ENCODE measurements around the gene TPRG1L.

The TPRG1L gene

DNA sequence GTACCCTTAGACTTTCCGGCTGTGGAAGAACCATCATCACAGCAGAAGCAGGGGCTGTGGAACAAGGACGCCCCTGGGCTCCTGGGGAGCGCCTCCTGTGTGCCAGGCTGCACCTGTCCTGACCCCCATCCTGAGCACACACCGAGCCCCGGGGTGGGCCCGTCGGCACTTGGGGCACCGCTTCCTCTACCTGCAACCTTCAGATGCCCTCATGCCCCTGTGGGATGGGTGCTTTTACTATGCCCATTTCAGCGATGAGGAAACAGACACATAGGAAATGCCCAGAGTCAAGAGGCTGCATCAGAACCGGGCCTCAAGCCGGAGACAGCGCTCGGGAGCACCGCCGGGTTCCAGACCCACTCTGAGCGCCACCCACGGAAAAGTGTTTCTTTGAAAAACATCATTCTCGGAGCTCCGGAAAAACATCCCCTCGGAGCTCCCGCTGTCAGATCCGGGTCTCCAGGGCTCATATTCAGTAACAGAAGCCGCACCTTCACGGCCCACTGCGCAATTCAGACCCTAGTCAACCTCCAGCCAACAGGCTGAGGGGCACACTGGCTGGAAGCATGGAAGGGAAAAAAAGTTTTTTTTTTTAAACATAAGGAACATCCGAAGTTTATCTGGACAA lies 8.0 kb downstream of the TPRG1L start:
- no peaks in the 10 kb centered on the region for H3K27me3 ChIP-seq (ENCODE audit: control insufficient read depth in 1 of 2, insufficient read depth in 2 of 2, low read length in 2 of 2)
- no peak overlapping the region for H3K27ac ChIP-seq (ENCODE audit: low read depth, low read length)
- H3K9me3 ChIP-seq (ENCODE audit: low read length), result no peaks in the 10 kb centered on the region
- H3K4me3 ChIP-seq (ENCODE audit: low read depth in 1 of 2, low read length in 2 of 2), result no peak overlapping the region
- H3K4me1 ChIP-seq (ENCODE audit: insufficient read depth, low read length), result no peaks in the 10 kb centered on the region
- H3K9ac ChIP-seq (ENCODE audit: low read length), result no peak overlapping the region
- peaks cover 86% of the 10 kb centered on the region for H3K36me3 ChIP-seq (ENCODE audit: insufficient read depth, low read length)

DNA sequence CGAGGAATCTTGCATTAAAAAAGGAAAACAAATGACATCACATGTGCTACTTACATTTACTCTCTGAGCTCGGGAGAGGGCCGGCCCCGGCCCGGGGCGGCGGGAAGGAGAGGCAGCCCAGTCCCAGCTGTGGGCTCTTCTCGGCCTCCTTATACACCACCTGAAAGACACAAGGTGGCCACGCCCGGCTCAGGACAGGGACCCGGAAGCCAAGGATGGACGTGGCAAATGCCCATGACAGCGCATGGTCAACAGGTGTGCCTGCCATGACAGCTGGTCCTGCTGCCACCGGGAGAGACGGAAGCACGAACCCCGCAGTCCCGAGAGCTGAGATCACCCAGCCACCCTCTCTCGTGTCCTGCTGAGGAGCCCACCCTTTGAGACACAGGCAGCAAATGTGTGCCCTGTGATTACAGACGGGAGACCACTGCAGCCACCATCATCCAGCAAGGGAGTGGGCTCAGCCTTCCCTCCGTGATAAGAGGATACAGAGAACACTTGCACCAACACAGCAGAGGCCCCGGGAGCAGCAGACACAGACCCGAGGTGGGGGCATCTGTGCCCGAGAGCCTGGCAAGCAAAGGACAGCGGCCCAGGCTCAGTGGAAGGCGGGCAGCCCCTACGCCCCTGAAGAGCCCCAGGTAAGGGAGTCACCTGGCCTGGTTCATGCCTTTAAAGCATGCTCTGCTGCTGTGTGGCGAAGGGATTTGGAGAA lies 8.7 kb downstream of the TPRG1L start:
- no peak overlapping the region for H3K9ac ChIP-seq (ENCODE audit: low read length)
- H3K4me1 ChIP-seq (ENCODE audit: insufficient read depth, low read length), result no peaks in the 10 kb centered on the region
- H3K27me3 ChIP-seq (ENCODE audit: control insufficient read depth in 1 of 2, insufficient read depth in 2 of 2, low read length in 2 of 2), result no peaks in the 10 kb centered on the region
- peaks cover 86% of the 10 kb centered on the region for H3K36me3 ChIP-seq (ENCODE audit: insufficient read depth, low read length)
- no peak overlapping the region for H3K27ac ChIP-seq (ENCODE audit: low read depth, low read length)
- H3K9me3 ChIP-seq (ENCODE audit: low read length), result no peaks in the 10 kb centered on the region
- H3K4me3 ChIP-seq (ENCODE audit: low read depth in 1 of 2, low read length in 2 of 2), result no peak overlapping the region

DNA sequence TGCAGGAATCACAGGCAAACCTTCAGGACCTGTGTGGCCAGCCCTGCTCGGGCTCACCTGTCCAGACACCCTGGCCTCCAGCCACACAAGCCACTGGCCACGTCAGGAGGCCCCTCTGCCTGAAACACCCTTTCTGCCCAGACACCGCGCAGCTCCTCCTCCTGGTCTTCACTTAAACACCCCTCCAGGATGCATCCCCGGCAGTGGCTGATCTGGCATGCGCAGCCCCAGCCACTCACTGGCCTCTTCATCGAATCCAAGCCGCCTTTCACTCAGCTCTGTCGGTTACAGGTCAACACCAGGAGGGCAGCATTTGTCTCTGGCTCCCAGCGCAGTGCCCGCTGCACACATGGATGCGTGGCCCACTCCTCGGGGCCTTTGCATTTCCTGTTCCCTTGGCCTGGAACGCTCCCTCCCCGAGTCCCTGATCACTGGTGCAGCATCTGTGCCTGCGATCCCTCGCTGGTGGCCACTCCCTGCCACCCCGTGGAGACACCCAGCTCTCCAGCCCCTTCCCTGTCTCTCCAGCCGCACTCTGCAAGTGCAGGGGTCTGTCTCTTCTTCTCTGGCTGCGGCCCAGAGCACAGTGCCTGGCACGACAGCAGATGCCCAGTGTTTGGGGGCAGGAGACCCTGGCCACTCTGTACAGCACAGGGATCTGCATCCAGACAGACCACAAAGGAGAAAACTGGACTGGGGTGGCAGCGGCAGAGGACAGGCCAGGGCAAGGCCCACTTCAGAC lies 9.4 kb downstream of the TPRG1L start:
- H3K27ac ChIP-seq (ENCODE audit: low read depth, low read length), result no peak overlapping the region
- no peaks in the 10 kb centered on the region for H3K4me1 ChIP-seq (ENCODE audit: insufficient read depth, low read length)
- H3K36me3 ChIP-seq (ENCODE audit: insufficient read depth, low read length), result peaks cover 81% of the 10 kb centered on the region
- H3K9me3 ChIP-seq (ENCODE audit: low read length), result no peaks in the 10 kb centered on the region
- H3K9ac ChIP-seq (ENCODE audit: low read length), result no peak overlapping the region
- H3K27me3 ChIP-seq (ENCODE audit: control insufficient read depth in 1 of 2, insufficient read depth in 2 of 2, low read length in 2 of 2), result no peaks in the 10 kb centered on the region
- no peak overlapping the region for H3K4me3 ChIP-seq (ENCODE audit: low read depth in 1 of 2, low read length in 2 of 2)

DNA sequence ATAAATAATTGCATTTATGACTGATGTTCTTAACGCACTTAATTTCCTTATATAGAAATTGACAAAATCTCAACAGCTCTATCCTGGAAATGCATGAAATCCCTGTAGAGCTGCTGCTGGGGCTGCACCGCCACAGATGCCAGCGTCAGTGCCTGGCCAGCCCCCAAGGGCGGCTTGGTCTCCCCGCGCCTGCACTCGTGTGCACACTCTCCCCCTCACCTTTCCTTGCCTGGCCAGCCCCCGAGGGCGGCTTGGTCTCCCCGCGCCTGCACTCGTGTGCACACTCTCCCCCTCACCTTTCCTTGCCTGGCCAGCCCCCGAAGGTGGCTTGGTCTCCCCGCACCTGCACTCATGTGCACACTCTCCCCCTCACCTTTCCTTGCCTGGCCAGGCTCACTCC lies 11.3 kb downstream of the TPRG1L start:
- Histone ChIP-seq H3K36me3 (ENCODE audit: insufficient read depth, low read length) (peaks cover 68% of the 10 kb centered on the region), H3K4me3 (ENCODE audit: low read depth in 1 of 2, low read length in 2 of 2) (no peak overlapping the region), H3K9ac (ENCODE audit: low read length) (no peak overlapping the region), H3K4me1 (ENCODE audit: insufficient read depth, low read length) (no peaks in the 10 kb centered on the region), H3K9me3 (ENCODE audit: low read length) (no peaks in the 10 kb centered on the region), H3K27me3 (ENCODE audit: control insufficient read depth in 1 of 2, insufficient read depth in 2 of 2, low read length in 2 of 2) (no peaks in the 10 kb centered on the region), H3K27ac (ENCODE audit: low read depth, low read length) (no peak overlapping the region)

DNA sequence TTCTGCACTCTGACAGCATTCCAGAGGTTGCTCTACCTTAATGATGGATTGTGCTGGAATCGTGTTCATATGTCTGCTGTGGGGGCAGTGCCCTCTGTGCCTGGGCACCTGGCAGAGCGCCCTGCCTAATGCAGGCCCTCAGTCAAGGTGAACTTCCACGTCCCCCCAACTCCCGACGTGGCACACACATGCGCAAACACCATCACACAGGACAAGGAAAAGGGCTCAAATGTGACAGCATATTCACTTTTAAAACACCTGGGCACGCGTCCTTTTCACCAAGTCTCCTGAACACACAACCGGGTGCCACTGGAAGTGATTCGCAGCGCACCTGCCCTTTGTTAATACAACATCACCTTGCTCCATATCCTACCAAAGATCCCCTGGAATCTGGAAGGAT lies 11.7 kb downstream of the TPRG1L start:
- Histone ChIP-seq H3K9me3 (ENCODE audit: low read length) (no peaks in the 10 kb centered on the region), H3K9ac (ENCODE audit: low read length) (no peak overlapping the region), H3K36me3 (ENCODE audit: insufficient read depth, low read length) (peaks cover 68% of the 10 kb centered on the region), H3K27me3 (ENCODE audit: control insufficient read depth in 1 of 2, insufficient read depth in 2 of 2, low read length in 2 of 2) (no peaks in the 10 kb centered on the region), H3K27ac (ENCODE audit: low read depth, low read length) (no peak overlapping the region), H3K4me3 (ENCODE audit: low read depth in 1 of 2, low read length in 2 of 2) (no peak overlapping the region), H3K4me1 (ENCODE audit: insufficient read depth, low read length) (no peaks in the 10 kb centered on the region)

DNA sequence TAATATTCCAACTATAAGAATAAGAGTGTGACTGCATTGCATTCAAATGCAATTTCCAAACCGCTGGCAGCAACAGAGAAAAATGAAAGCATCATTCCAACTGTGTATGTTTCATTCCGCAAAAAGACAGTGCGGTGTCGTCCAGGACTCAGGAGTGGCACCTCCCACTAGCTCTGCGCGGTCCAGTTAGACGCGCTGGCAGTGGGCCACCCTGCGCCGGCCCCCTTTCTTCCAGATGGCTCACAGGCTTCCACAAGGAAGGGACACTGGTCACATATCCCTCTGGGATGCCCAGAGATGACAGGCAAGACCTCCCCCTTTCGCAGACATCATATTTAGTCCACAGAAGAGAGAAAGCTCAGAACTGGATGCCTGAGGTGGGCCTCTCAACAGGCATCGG lies 13.2 kb downstream of the TPRG1L start:
- H3K27ac ChIP-seq (ENCODE audit: low read depth, low read length), result no peak overlapping the region
- H3K9me3 ChIP-seq (ENCODE audit: low read length), result no peaks in the 10 kb centered on the region
- peaks cover 59% of the 10 kb centered on the region for H3K36me3 ChIP-seq (ENCODE audit: insufficient read depth, low read length)
- no peak overlapping the region for H3K9ac ChIP-seq (ENCODE audit: low read length)
- H3K4me3 ChIP-seq (ENCODE audit: low read depth in 1 of 2, low read length in 2 of 2), result no peak overlapping the region
- no peaks in the 10 kb centered on the region for H3K4me1 ChIP-seq (ENCODE audit: insufficient read depth, low read length)
- no peaks in the 10 kb centered on the region for H3K27me3 ChIP-seq (ENCODE audit: control insufficient read depth in 1 of 2, insufficient read depth in 2 of 2, low read length in 2 of 2)

DNA sequence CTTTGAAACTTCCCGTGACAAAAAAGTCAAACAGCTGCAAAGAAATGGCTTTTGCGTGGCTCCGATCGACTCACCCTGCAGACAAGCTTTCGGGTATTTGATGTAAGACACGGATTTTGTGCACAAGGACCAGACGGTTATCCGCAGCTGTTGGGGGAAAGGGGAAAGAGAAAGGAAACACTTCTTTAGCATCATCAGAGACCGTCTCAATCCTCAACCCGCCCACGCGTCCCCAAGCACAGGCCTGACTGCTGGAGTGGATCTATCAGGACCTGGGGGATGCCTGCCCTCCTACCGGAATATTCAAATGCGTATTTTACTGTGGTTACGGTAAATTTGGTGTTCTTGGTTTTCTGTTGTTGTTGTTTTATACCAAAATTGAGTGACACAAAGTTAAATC lies 13.9 kb downstream of the TPRG1L start:
- H3K27ac ChIP-seq (ENCODE audit: low read depth, low read length), result no peak overlapping the region
- peaks cover 53% of the 10 kb centered on the region for H3K36me3 ChIP-seq (ENCODE audit: insufficient read depth, low read length)
- no peaks in the 10 kb centered on the region for H3K9me3 ChIP-seq (ENCODE audit: low read length)
- H3K27me3 ChIP-seq (ENCODE audit: control insufficient read depth in 1 of 2, insufficient read depth in 2 of 2, low read length in 2 of 2), result no peaks in the 10 kb centered on the region
- H3K9ac ChIP-seq (ENCODE audit: low read length), result no peak overlapping the region
- no peak overlapping the region for H3K4me3 ChIP-seq (ENCODE audit: low read depth in 1 of 2, low read length in 2 of 2)
- H3K4me1 ChIP-seq (ENCODE audit: insufficient read depth, low read length), result no peaks in the 10 kb centered on the region

DNA sequence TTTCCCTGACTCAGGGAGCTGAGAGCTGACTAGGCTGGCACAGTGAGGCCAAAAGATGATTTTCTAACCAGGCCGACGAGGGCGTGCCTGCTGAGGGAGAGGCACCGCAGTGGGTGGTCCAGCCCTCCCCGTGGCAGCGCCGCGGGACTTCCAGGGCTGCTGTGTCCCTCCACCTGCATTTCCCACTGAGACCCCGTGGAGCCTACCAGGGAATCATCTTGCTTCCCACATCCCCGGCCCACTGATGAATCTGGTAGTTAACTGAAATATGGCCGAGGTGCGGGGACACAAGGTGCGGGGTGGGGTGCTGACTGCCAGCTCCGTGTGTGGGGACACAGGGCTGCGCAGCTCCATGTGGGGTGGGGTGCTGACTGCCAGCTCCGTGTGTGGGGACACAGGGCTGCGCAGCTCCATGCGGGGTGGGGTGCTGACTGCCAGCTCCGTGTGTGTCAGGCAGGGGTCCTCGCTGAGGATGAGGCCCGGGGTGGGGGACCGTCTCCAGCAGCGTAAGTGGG lies 14.6 kb downstream of the TPRG1L start:
- Histone ChIP-seq H3K27ac (ENCODE audit: low read depth, low read length) (no peak overlapping the region), H3K9ac (ENCODE audit: low read length) (no peak overlapping the region), H3K4me1 (ENCODE audit: insufficient read depth, low read length) (no peaks in the 10 kb centered on the region), H3K4me3 (ENCODE audit: low read depth in 1 of 2, low read length in 2 of 2) (no peak overlapping the region), H3K9me3 (ENCODE audit: low read length) (no peaks in the 10 kb centered on the region), H3K36me3 (ENCODE audit: insufficient read depth, low read length) (peaks cover 47% of the 10 kb centered on the region), H3K27me3 (ENCODE audit: control insufficient read depth in 1 of 2, insufficient read depth in 2 of 2, low read length in 2 of 2) (no peaks in the 10 kb centered on the region)

DNA sequence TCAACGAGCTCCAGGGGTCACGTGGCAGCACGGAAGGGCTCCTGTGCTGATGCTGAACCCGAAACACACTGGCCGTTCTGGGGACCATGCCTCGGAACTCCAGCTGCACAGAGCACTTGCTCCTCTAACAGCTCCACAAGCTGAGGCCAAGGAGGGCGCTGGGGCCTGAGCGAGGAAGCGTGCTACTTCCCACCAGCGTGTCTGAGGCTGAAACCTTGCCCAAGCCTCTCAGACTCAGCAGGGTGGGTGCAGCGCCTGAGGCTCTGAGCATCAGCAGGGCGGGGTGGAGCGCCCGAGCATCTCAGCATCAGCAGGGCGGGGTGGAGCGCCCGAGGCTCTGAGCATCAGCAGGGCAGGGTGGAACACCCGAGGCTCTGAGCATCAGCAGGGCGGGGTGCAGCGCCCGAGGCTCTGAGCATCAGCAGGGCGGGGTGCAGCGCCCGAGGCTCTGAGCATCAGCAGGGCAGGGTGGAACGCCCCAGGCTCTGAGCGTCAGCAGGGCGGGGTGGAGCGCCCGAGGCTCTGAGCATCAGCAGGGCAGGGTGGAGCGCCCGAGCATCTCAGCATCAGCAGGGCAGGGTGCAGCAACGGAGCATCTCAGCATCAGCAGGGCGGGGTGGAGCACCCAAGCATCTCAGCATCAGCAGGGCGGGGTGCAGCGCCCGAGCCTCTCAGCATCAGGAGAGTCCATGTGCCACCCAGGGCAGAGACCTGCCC lies 15.5 kb downstream of the TPRG1L start:
- H3K27ac ChIP-seq (ENCODE audit: low read depth, low read length), result no peak overlapping the region
- no peaks in the 10 kb centered on the region for H3K4me1 ChIP-seq (ENCODE audit: insufficient read depth, low read length)
- H3K4me3 ChIP-seq (ENCODE audit: low read depth in 1 of 2, low read length in 2 of 2), result no peak overlapping the region
- H3K27me3 ChIP-seq (ENCODE audit: control insufficient read depth in 1 of 2, insufficient read depth in 2 of 2, low read length in 2 of 2), result no peaks in the 10 kb centered on the region
- no peaks in the 10 kb centered on the region for H3K9me3 ChIP-seq (ENCODE audit: low read length)
- H3K36me3 ChIP-seq (ENCODE audit: insufficient read depth, low read length), result peaks cover 39% of the 10 kb centered on the region
- no peak overlapping the region for H3K9ac ChIP-seq (ENCODE audit: low read length)

DNA sequence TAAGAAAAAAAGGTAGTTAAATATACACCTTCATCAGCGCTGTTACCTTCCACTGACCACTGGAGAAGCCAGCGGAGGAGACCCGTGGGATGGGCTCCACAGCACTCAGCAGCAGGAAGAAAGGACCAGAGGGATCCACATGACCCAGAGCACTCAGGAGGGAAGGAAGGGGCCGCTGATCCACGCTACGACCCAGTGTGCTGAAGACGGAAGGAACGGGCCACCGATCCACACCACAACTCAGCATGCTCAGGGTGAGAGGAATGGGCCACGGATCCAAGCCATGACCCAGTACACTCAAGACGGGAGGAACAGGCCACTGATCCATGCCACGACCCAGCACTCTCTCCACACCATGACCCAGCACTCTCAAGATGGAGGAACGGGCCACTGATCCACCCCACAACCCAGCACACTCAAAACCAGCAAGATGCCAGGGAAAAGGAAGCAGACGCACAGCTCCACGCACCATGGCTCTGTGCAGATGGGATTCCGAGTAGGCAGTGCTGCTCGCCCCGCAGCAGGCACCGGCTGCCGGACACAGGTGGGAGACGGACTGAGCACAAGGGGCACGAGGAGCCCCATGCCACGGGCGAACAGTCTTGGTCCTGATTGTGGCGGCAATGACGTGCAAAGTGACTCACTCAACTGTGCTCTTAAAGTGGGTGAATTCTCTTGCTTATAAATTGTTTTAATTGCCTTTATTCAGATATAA lies 16.4 kb downstream of the TPRG1L start:
- H3K4me3 ChIP-seq (ENCODE audit: low read depth in 1 of 2, low read length in 2 of 2), result no peak overlapping the region
- H3K4me1 ChIP-seq (ENCODE audit: insufficient read depth, low read length), result no peaks in the 10 kb centered on the region
- peaks cover 30% of the 10 kb centered on the region for H3K36me3 ChIP-seq (ENCODE audit: insufficient read depth, low read length)
- no peak overlapping the region for H3K9ac ChIP-seq (ENCODE audit: low read length)
- H3K27me3 ChIP-seq (ENCODE audit: control insufficient read depth in 1 of 2, insufficient read depth in 2 of 2, low read length in 2 of 2), result no peaks in the 10 kb centered on the region
- H3K27ac ChIP-seq (ENCODE audit: low read depth, low read length), result no peak overlapping the region
- H3K9me3 ChIP-seq (ENCODE audit: low read length), result no peaks in the 10 kb centered on the region

DNA sequence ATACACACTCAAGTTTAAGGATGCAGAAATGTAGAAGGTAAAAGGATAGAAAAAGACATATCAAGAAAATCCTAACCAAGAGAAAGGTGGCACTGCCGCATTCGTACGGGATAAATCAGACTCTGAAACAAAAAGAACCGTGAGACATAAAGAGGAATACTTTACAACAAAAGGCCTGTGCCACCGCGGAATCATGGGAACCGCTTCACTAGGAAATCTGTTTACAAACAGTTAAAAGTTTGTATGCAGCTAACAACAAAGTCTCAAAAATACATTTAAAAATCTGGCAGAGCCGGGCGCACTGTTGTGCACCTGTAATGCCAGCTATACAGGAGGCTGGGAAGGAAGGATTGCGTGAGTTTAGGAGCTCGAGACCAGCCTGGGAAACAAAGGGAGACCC lies 17.0 kb downstream of the TPRG1L start:
- Histone ChIP-seq H3K9ac (ENCODE audit: low read length) (no peak overlapping the region), H3K27ac (ENCODE audit: low read depth, low read length) (no peak overlapping the region), H3K36me3 (ENCODE audit: insufficient read depth, low read length) (peaks cover 29% of the 10 kb centered on the region), H3K4me1 (ENCODE audit: insufficient read depth, low read length) (no peaks in the 10 kb centered on the region), H3K27me3 (ENCODE audit: control insufficient read depth in 1 of 2, insufficient read depth in 2 of 2, low read length in 2 of 2) (no peaks in the 10 kb centered on the region), H3K4me3 (ENCODE audit: low read depth in 1 of 2, low read length in 2 of 2) (no peak overlapping the region), H3K9me3 (ENCODE audit: low read length) (no peaks in the 10 kb centered on the region)
